ENCODE measurements around the gene LCA5. TPM values are rescaled to one million over a fixed set of nuclear protein-coding genes. Genes with fewer than 3 reads are reported as not detected.

Gene LCA5
- total RNA-seq, 2 experiments from 2014 or later: not detected

DNA sequence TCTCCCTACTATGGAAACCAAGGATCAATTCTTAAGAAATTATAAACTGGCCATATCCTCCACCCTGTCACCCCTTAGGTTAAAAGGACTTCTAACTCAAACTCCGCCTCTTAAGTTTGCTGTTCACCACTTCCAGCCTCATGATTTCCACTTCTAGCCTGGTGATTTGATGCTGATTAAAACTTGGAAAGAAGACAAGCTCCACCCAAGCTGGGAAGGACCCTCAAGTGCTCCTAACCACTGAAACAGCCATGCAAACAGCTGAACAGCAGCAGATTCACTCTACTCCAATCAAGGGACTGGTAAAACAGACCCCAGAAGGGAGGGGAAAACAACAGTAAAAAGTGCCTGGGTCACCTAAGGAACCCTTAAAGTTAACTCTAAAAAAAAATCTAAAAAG lies 10.3 kb downstream of the LCA5 start:
- ChIA-PET CTCF (interaction anchor here (0.6 kb wide), 1 partner anchor 270 kb away, joined by 3 read pairs; no protein-coding TSS in a partner anchor), POLR2A (no interaction called here)
- no peaks in the 10 kb centered on the region for H3K36me3 Mint-ChIP-seq (ENCODE audit: low read depth)

DNA sequence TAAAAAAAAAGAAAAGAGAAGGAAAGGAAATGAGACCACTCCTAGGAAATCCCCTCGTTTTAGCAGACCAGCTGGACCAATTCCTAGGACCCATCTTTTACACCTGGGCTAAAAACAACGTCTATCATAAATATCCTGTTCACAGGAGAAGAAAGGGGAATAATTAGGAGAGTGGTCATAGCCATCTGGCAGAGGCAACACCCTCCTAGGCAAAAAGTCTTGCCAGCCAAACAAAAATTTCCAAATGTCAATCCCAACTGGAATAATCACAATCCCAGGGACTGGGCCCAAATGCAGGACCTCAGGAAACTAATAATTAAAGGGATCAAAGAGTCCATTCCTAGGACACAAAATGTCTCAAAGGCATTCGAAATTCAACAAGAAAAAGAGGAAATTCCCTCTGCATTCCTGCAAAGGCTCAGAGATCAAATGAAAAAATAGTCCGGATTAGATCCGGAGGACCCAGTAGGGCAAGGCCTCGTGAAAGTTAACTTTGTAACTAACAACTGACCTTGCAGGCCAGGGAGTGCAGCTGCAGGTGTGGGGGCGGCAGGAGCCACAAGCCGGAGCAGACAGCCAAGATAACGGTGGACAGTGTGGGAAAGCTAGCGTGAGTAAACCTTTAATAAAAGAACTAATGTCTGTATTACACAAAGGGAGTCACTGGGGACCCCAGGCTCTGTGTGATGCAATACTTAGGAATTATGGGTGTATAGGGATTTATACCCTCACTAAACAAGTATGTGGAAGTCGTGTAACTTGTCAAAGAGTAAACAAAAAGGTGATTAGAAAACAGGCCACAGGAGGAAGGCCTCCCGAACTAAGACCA lies 11.7 kb downstream of the LCA5 start:
- Mint-ChIP-seq H3K27me3 (no peaks in the 10 kb centered on the region), H3K36me3 (ENCODE audit: low read depth) (no peaks in the 10 kb centered on the region), H3K9me3 (no peaks in the 10 kb centered on the region), H3K4me1 (ENCODE audit: low read depth) (no peaks in the 10 kb centered on the region), H3K4me3 (no peak overlapping the region), H3K27ac (no peak overlapping the region)
- no peaks in the 10 kb centered on the region for H3K36me3 ChIP-seq (ENCODE audit: insufficient read depth, low read length)
- no peaks in the 10 kb centered on the region for H3K4me1 ChIP-seq (ENCODE audit: insufficient read depth, low read length)
- H3K4me3 ChIP-seq (ENCODE audit: low read length): no peak overlapping the region
- H3K9me3 ChIP-seq (ENCODE audit: control insufficient read depth in 1 of 2, insufficient read depth in 1 of 2, low read length in 2 of 2): no peaks in the 10 kb centered on the region
- ChIA-PET CTCF (no interaction called here), POLR2A (no interaction called here)
- no peak overlapping the region for H3K27ac ChIP-seq (ENCODE audit: low read depth in 1 of 2, low read length in 2 of 2)
- ATAC-seq (ENCODE audit: poor library complexity) (no peak), DNase-seq (no peak)
- intact Hi-C loops (cut with DNase I, micrococcal nuclease): no loop called here
- H3K27me3 ChIP-seq (ENCODE audit: control insufficient read depth in 1 of 2, insufficient read depth in 2 of 2, low read length in 2 of 2): no peaks in the 10 kb centered on the region
- TF ChIP-seq, protein P1, sequence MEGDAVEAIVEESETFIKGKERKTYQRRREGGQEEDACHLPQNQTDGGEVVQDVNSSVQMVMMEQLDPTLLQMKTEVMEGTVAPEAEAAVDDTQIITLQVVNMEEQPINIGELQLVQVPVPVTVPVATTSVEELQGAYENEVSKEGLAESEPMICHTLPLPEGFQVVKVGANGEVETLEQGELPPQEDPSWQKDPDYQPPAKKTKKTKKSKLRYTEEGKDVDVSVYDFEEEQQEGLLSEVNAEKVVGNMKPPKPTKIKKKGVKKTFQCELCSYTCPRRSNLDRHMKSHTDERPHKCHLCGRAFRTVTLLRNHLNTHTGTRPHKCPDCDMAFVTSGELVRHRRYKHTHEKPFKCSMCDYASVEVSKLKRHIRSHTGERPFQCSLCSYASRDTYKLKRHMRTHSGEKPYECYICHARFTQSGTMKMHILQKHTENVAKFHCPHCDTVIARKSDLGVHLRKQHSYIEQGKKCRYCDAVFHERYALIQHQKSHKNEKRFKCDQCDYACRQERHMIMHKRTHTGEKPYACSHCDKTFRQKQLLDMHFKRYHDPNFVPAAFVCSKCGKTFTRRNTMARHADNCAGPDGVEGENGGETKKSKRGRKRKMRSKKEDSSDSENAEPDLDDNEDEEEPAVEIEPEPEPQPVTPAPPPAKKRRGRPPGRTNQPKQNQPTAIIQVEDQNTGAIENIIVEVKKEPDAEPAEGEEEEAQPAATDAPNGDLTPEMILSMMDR (IDR thresholded peaks at IDR 0.05): no peak

More for the DNA sequence above, 10.3 kb downstream of the LCA5 start:
- Mint-ChIP-seq H3K4me1 (ENCODE audit: low read depth) (no peaks in the 10 kb centered on the region), H3K27ac (no peak overlapping the region), H3K9me3 (no peaks in the 10 kb centered on the region), H3K27me3 (no peaks in the 10 kb centered on the region), H3K4me3 (no peak overlapping the region)
- H3K4me3 ChIP-seq (ENCODE audit: low read length): no peak overlapping the region
- no peak for DNase-seq
- no peaks in the 10 kb centered on the region for H3K36me3 ChIP-seq (ENCODE audit: insufficient read depth, low read length)
- TF ChIP-seq, protein P1 (IDR thresholded peaks at IDR 0.05): no peak
- H3K9me3 ChIP-seq (ENCODE audit: control insufficient read depth in 1 of 2, insufficient read depth in 1 of 2, low read length in 2 of 2): no peaks in the 10 kb centered on the region
- H3K27ac ChIP-seq (ENCODE audit: low read depth in 1 of 2, low read length in 2 of 2): no peak overlapping the region
- no peak for ATAC-seq (ENCODE audit: poor library complexity)
- intact Hi-C loops (cut with DNase I, micrococcal nuclease): no loop called here
- H3K27me3 ChIP-seq (ENCODE audit: control insufficient read depth in 1 of 2, insufficient read depth in 2 of 2, low read length in 2 of 2): no peaks in the 10 kb centered on the region
- H3K4me1 ChIP-seq (ENCODE audit: insufficient read depth, low read length): no peaks in the 10 kb centered on the region

DNA sequence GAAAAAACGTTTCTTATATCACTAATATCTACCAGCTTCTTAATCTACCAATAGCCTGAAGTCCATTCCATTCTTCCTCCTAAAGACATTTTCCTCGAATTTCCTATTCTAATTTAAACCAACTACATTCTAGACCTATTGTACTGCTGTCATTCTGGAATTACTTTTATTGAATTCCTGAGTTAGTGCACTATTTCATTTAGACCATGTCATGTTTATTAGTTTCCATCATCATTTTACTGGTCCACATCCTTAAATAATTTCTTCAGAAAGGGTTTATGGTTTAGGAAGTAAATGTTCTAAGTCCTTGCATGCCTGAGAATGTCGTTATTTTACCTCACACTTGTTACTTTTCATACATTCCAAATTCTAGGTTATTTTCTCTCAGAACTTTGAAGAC lies 13.2 kb downstream of the LCA5 start:
- no peak overlapping the region for H3K4me3 ChIP-seq (ENCODE audit: low read length)
- Mint-ChIP-seq H3K9me3 (no peaks in the 10 kb centered on the region), H3K4me3 (no peak overlapping the region), H3K4me1 (ENCODE audit: low read depth) (no peaks in the 10 kb centered on the region), H3K27me3 (no peaks in the 10 kb centered on the region), H3K36me3 (ENCODE audit: low read depth) (no peaks in the 10 kb centered on the region), H3K27ac (no peak overlapping the region)
- TF ChIP-seq, protein P1 (IDR thresholded peaks at IDR 0.05): no peak
- intact Hi-C loops (cut with DNase I, micrococcal nuclease): no loop called here
- H3K36me3 ChIP-seq (ENCODE audit: insufficient read depth, low read length): no peaks in the 10 kb centered on the region
- no peak for DNase-seq
- H3K27me3 ChIP-seq (ENCODE audit: control insufficient read depth in 1 of 2, insufficient read depth in 2 of 2, low read length in 2 of 2): no peaks in the 10 kb centered on the region
- H3K27ac ChIP-seq (ENCODE audit: low read depth in 1 of 2, low read length in 2 of 2): no peak overlapping the region
- ATAC-seq (ENCODE audit: poor library complexity): no peak
- ChIA-PET CTCF (no interaction called here), POLR2A (no interaction called here)
- no peaks in the 10 kb centered on the region for H3K9me3 ChIP-seq (ENCODE audit: control insufficient read depth in 1 of 2, insufficient read depth in 1 of 2, low read length in 2 of 2)
- H3K4me1 ChIP-seq (ENCODE audit: insufficient read depth, low read length): no peaks in the 10 kb centered on the region

All from CD4-positive, alpha-beta T cell (primary cell).